Measurements from ENCODE around the gene HS6ST2. TPM values are rescaled to one million over a fixed set of nuclear protein-coding genes. Genes with fewer than 3 reads are reported as not detected.
A peak's percentile ranks its signal among the peaks of the same experiment; 100 is the strongest.

HS6ST2 gene
- total RNA-seq, 3 donors from 2014 or later: 0.32 to 1.3 (median 1.2) TPM

DNA sequence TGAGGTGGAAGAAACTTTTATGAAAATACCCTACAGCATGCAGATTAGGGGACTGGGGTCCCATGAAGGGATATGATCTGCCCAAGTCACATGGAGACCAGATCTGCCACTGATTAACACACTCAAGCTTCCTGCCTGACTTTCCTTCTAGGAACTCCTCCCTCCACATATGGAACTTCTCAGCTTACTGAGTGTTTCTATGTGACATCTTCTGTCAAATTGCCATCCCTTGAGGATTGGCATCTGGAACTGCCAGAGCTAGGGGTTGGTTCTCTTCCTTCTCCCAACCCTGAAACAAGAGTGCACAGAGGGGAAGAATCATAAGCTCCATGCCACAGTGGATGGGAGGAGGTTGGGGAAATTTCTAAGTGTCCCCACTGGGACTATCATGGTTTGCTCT, 319.0 kb downstream of the HS6ST2 start:
- H3K4me1 ChIP-seq: no peaks in the 10 kb centered on the region
- no peaks in the 10 kb centered on the region for H3K36me3 ChIP-seq
- no peak overlapping the region for H3K27ac ChIP-seq
- H3K4me3 ChIP-seq: no peak overlapping the region
- TF ChIP-seq, protein P1, sequence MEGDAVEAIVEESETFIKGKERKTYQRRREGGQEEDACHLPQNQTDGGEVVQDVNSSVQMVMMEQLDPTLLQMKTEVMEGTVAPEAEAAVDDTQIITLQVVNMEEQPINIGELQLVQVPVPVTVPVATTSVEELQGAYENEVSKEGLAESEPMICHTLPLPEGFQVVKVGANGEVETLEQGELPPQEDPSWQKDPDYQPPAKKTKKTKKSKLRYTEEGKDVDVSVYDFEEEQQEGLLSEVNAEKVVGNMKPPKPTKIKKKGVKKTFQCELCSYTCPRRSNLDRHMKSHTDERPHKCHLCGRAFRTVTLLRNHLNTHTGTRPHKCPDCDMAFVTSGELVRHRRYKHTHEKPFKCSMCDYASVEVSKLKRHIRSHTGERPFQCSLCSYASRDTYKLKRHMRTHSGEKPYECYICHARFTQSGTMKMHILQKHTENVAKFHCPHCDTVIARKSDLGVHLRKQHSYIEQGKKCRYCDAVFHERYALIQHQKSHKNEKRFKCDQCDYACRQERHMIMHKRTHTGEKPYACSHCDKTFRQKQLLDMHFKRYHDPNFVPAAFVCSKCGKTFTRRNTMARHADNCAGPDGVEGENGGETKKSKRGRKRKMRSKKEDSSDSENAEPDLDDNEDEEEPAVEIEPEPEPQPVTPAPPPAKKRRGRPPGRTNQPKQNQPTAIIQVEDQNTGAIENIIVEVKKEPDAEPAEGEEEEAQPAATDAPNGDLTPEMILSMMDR (IDR thresholded peaks at IDR 0.05): no peak
- TF ChIP-seq POLR2AphosphoS5 (IDR thresholded peaks at IDR 0.05): no peak
- TF ChIP-seq POLR2A (IDR thresholded peaks at IDR 0.05): no peak
- H3K27me3 ChIP-seq: peaks cover 0 to 51% of the 10 kb centered on the region in 2 donors
- intact Hi-C loops (cut with DNase I; ENCODE audit: low total_unique reads): no loop called here
- H3K9me3 ChIP-seq: no peaks in the 10 kb centered on the region
- no peak for DNase-seq (ENCODE audit: low spot score in 2 of 2)

DNA sequence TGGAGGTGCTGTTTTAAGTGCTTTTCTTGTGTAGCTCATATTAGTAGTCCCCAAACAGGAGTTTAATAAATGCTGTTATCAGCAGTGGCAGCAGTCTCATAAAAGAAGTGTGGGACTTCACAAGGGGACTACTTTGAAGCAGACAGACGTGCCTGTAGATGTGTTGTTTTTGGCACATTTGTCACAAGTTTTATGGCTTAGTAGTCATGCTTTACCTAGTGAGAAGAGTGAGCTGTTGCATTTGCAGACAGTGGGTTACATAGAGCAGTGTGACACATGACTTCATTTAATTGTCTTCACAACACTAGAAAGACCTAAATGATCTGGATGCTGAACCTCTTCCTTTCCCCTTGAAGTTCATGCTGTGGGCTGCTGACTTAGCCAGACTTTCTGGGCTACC, 320.1 kb downstream of the HS6ST2 start:
- peaks cover 0 to 45% of the 10 kb centered on the region in 2 donors for H3K27me3 ChIP-seq
- no peak overlapping the region for H3K4me3 ChIP-seq
- no peak for DNase-seq (ENCODE audit: low spot score in 2 of 2)
- no peaks in the 10 kb centered on the region for H3K9me3 ChIP-seq
- H3K4me1 ChIP-seq: no peaks in the 10 kb centered on the region
- intact Hi-C loops (cut with DNase I; ENCODE audit: low total_unique reads): no loop called here
- H3K27ac ChIP-seq: no peak overlapping the region
- no peaks in the 10 kb centered on the region for H3K36me3 ChIP-seq
- TF ChIP-seq, protein P1 (IDR thresholded peaks at IDR 0.05): no peak
- TF ChIP-seq POLR2AphosphoS5 (IDR thresholded peaks at IDR 0.05) (no peak), POLR2A (IDR thresholded peaks at IDR 0.05) (no peak)

DNA sequence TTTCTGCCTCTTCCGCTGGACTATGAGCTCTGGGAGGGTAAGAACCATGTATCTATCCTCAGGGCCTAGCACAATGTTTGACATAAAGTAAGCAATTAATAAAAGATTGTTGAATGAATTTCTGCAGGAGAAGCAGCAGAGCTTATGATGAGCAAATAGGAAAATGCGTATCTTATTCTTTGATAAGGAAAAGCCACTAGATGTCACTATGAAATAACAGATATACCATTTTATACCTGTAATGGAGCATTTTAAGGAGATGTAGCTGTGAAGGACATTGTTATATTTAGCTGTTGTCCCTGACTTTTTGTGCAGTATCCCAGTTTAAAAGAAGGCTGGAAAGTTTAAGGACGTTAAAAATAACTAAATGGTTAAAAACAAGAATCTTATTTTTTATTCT, 322.3 kb downstream of the HS6ST2 start:
- Histone ChIP-seq H3K4me1 (no peaks in the 10 kb centered on the region), H3K4me3 (no peak overlapping the region), H3K27me3 (peaks cover 0 to 50% of the 10 kb centered on the region in 2 donors), H3K36me3 (no peaks in the 10 kb centered on the region), H3K27ac (no peak overlapping the region), H3K9me3 (no peaks in the 10 kb centered on the region)
- no peak for DNase-seq (ENCODE audit: low spot score in 2 of 2)
- TF ChIP-seq POLR2A (IDR thresholded peaks at IDR 0.05): no peak
- TF ChIP-seq, protein P1 (IDR thresholded peaks at IDR 0.05): no peak
- TF ChIP-seq POLR2AphosphoS5 (IDR thresholded peaks at IDR 0.05): no peak
- intact Hi-C loops (cut with DNase I; ENCODE audit: low total_unique reads): no loop called here

DNA sequence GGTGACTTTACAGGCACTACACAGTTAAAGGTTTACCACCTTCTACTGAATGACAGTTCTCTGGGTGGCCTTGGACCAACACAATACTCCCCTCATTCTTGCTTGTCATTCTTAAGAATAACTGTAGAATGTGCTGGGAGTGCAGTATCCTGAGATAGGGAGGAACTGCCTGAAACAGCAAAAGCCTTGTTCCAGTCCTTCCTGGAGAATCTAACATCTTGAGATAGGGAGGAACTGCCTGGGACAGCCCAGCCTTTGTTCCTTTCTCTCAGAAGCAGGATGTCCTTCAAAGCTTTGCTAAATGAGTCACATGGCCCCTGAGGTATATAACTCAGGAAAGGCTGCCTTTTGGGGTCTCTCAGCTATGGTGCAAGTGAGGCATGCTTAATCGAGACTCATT, 323.9 kb downstream of the HS6ST2 start:
- no peaks in the 10 kb centered on the region for H3K36me3 ChIP-seq
- DNase-seq (ENCODE audit: low spot score in 2 of 2): no peak
- H3K27me3 ChIP-seq: peaks cover 0 to 49% of the 10 kb centered on the region in 2 donors
- no peaks in the 10 kb centered on the region for H3K9me3 ChIP-seq
- no peak overlapping the region for H3K27ac ChIP-seq
- TF ChIP-seq, protein P1 (IDR thresholded peaks at IDR 0.05): no peak
- TF ChIP-seq POLR2A (IDR thresholded peaks at IDR 0.05): no peak
- TF ChIP-seq POLR2AphosphoS5 (IDR thresholded peaks at IDR 0.05): no peak
- H3K4me1 ChIP-seq: no peaks in the 10 kb centered on the region
- no peak overlapping the region for H3K4me3 ChIP-seq
- intact Hi-C loops (cut with DNase I; ENCODE audit: low total_unique reads): no loop called here

DNA sequence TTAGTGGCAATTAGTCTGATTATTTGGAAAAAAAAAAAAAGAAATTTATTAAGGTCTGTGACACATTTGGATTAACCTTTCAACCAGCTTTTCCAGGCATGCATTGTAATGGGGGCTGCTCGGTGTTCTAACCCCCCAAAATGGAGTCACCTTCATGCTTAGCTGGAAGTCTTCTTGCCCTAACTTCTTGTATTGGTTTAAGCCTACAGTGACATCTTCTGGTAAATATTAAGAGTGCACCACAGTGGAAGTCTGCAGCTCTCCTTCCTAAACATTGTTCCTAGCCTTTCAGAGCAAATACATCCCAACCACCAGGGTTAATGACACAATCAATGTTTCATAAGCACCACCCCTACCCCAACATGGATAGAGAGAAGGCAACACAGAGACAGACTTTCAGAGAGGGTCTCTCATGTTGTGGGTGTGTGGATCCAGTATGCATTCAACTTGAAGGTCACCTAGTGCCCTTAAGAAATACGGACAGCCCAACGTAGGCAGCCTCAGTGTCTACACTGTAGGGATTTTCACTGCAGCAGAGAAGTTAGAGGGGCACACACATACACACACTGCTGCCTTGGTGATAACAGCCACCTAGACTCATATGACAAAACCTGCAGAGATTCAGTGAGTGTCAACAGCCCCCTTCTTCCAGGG, 326.7 kb downstream of the HS6ST2 start:
- no peaks in the 10 kb centered on the region for H3K4me1 ChIP-seq
- TF ChIP-seq, protein P1 (IDR thresholded peaks at IDR 0.05): peak in 2 of 3 donors; percentile 29 to 43
- TF ChIP-seq POLR2AphosphoS5 (IDR thresholded peaks at IDR 0.05): no peak
- TF ChIP-seq POLR2A (IDR thresholded peaks at IDR 0.05): no peak
- peaks cover 0 to 55% of the 10 kb centered on the region in 2 donors for H3K27me3 ChIP-seq
- H3K9me3 ChIP-seq: no peaks in the 10 kb centered on the region
- no peak for DNase-seq (ENCODE audit: low spot score in 2 of 2)
- H3K27ac ChIP-seq: no peak overlapping the region
- no peak overlapping the region for H3K4me3 ChIP-seq
- H3K36me3 ChIP-seq: no peaks in the 10 kb centered on the region
- intact Hi-C loops (cut with DNase I; ENCODE audit: low total_unique reads): no loop called here
